DMS 273 (cell line): Measurements from ENCODE around the gene PPP1R12B.
"Not testable (repeated sequence)": the region's sequence is repeated elsewhere in the genome, so short reads cannot be mapped to it uniquely, and the experiment has no call there.

Source experiments
- DNase-seq: peaks from one replicate; lab custom pipeline; 2025; ENCODE audit not compliant: unreplicated experiment; lab: John Stamatoyannopoulos, UW

The PPP1R12B gene

DNA sequence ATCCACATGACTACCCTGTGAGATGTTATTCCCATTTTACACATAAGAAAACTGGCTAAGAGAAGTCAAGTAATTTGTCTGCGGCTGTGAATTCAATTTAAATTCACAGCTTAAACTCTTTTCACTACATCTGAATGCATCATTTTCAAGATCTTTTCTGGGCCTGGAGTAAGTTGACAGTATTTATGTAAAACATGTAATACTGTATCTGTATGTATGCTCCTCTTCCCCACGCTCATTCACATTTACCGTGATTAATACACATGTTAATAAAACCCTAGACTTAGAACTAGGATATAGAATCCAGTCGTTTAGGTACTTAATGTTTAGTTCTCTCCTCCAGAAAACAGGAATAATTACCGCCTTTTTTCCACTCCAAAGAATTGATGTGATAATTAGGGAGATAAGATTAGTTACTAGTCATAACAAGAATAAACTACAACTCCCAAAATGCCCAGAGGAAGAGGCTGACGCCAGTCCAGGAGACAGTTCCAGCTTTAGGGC lies 442 bp upstream of the PPP1R12B start:
- DNase-seq = no peak

DNA sequence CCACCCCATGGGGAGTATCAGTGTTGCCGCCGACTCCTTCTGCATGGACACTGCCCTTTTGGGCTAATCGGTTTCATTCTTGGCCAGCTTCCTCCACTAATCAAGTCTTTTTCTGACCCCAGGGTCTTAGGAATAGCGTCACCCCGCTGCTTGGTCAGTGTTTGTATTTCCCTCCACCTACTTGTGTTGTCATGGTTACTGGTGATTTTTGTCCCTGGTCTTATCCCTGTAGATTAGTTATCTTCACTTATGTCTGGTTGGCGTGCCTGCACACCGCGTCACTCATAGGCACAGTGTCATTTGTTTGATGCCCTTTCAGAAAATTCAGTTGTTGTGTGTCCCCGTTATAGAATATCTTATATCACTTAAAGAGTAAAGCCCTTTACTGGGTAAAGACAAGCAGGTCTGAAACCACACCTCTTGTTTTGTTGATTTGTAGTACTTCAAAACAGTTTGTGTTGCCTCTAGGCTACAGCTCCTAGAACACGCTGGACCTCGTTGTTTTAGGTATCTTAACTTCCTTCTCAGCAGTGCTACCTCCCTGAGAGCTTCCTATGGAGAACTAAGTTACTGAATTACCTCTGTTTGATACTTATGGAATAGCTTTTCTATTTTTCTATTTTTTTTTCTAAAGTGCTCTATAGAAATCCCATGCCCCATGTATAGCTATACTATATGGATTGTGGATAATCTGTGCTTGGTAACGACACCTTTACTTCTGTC lies 868 bp downstream of the PPP1R12B start:
- DNase-seq = peak; percentile 56

DNA sequence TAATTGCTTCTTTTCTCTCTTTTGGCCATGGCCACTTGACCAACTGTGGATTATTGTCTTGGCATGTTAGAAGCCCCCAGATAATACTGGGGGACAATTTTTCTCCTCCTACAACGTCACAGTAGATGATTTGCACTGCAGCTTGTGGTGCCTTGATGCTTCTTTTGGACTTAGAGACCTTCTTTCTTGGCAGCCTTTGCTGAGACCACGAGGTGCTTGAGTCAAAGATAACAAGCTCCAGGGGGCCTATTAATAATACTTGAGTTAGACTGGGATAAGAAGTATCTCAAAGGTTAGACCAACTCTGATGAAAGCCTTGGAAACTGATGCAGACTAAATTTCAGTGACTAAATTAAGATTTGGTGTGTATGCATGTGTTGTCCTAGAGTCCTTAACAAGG lies 3.2 kb downstream of the PPP1R12B start:
- DNase-seq = peak; percentile 43

DNA sequence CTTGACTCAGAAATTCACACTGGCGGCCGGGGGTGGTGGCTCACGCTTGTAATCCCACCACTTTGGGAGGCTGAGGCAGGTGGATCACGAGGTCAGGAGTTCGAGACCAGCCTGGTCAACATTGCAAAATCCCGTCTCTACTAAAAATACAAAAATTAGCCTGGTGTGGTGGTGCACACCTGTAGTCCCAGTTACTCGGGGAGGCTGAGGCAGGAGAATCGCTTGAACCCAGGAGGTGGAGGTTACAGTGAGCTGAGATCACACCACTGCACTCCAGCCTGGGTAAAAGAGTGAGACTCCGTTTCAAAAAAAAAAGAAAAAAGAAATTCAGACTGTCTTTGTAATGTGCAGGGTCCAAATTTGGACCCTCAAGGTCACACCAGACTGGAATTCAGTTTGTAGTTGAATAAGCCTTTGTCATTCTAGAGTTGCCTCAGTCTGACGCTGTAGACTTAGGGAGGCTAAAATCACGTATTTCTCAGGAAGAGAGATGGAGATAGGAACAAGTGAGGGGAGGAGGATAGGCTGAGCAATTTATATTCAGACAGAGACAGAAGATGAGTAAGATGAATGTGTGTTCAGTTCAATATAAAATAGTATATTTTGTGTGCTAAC lies 4.2 kb downstream of the PPP1R12B start:
- DNase-seq = not testable (repeated sequence)

DNA sequence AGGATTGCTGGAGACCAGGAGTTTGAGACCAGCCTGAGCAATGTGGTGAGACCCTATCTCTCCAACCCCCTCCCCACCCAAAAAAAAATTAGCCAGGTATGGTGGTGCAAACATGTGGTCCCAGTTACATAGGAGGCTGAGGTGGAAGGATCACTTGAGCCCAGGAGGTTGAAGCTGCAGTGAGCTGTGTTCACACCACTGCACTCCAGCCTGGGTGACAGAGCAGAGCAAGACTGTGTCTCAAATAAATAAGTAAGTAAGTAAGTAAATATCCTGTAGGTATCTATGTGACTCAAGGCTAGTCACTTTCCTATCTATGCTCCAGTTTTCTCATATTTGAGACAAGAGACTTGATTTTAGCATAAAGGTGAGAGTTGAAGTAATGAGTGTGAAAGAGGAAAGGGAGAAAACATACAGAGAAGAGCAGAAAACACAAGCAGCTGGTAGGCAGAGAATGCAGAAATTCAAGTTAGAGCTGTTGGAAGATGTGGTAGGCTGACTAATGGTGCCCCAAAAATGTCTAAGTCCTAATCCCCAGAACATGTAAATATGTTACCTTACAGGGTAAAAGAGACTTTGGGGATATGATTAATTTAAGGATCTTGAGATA lies 7.5 kb downstream of the PPP1R12B start:
- DNase-seq = no peak

DNA sequence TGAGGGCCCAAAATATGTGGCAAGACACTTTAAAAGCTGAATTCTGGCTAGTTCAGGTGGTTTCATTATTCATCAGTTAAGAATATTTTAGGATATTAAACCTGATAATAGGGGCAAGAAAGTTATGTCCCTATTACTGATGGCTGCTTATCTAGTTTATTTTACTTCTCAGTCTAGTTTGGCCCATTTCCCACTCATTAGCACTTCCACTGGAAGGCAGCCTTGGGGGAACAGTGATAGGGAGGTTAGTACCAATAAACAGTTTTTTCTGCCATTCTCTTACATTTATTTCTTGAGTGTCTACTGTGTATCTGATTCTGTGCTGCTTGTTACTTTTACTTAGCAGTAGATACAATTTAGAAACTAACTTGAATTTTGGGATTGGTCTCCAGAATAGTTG lies 9.0 kb downstream of the PPP1R12B start:
- peak; percentile 20 for DNase-seq

DNA sequence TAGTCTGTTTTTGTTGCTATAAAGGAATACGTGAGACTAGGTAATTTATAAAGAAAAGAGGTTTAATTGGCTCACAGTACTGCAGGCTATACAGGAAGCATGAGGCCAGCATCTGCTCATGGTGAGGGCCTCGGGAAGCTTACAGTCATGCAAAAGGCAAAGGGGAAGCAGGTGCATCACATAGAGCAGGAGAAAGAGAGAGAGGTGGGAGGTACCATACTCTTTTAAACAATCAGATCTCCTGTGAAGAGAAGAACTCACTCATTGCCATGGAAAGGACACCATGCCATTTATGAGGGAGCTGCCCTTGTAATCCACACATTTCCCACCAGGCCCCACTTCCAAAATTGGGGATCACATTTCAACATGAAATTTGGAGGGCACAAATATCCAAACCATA lies 12.7 kb downstream of the PPP1R12B start:
- DNase-seq = no peak

DNA sequence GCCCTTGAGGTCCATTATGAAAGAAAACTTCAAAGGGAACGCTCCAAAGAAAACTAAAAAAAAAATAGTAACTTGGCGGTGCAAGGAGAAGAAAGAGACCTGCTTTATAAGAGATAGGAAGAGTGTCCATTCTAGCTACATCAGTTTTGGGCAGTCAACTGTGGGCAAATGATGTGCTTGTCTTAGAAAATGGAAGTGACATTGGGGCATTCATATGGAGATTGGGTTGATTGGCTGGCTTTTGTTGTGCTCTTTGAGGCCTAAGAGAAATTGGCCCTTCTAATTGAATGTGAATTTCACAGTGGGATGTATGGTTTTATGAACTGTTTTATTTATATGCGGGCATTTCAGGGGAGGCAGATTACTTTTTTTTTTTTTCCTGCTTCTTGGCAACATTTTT lies 13.2 kb downstream of the PPP1R12B start:
- no peak for DNase-seq

DNA sequence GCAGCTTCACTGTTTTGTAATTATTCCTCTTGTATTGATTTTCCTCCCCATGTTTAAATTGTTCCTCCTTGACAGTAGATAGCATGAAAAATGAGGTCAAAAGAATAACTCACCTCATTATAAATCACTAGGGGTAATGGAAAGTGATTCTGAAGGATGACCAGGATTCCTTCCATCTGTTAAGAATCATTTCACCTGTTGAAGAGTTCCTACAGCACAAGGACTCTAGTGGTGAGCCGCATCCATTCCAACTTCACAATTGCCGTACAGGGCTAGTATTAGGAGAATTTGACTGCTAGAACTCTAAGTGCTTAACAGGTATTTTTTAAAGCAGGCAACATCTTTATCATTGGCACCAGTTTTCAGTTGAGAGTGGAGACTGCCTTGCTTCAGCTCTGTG lies 13.7 kb downstream of the PPP1R12B start:
- DNase-seq = no peak

DNA sequence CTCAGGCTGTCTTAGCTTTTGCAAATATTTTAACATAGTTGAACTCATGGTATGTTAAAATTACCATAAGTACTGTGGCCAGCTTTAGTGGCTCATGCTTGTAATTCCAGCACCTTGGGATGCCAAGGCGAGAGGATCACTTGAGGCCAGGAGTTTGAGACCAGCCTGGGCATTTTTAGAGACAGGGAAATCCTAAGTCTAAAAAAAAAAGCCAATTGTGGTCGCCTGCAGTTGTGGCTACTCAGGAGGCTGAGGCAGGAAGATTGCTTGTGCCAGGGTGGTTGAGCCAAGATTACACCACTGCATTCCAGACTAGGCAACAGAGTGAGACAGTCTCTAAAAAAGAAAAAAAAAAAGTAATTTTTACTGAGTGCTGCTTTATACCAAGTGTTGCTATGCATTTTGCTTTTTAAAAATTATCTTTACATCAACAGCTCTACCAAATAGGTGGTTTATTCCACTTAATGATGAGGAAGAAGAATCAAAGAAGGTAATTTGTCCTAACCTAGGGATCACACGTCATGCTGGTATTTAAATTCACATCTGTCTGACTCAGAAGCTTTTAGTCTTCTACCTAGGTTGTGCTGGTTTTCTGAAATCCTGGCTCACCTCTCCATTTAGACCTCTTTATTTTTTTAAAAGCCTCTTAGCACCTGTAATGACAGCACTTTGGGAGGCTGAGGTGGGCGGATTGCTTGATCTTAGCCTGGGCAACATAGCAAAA lies 16.8 kb downstream of the PPP1R12B start:
- no peak for DNase-seq

DNA sequence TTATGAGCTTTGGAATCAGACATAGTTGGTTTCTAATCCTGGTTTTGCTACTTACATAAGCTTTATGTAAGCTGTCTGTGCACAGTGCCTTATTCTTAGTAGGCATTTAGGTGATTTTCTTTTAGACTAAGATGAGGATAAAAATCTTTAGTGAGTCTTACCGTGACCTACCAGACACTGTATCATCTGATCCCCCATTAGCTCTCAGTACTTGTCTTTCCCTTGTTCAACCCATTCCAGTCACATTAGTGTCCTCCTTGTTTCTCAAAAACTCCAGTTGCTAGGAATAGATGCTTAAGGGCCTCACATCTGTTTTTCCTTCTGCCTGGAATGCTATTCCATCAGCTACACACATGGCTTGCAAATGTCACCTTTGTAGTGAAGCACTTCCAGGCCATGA lies 18.8 kb downstream of the PPP1R12B start:
- DNase-seq = peak; percentile 24

DNA sequence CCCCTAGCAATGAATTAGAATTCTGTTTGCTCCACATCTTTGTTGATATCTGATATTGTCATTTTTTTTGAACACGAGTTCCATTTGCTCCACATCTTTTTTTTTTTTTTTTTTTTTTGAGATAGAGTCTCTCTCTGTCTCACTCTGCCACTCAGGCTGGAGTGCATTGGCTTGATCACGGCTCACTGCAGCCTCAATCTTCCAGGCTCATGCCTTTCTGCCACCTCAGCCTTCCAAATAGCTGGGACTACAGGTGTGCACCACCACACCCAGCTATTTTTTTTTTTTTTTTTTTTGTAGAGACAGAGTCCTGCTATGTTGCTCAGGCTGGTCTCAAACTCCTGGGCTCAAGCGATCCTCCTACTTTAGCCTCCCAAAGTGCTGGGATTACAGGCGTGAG lies 22.4 kb downstream of the PPP1R12B start:
- not testable (repeated sequence) for DNase-seq

DNA sequence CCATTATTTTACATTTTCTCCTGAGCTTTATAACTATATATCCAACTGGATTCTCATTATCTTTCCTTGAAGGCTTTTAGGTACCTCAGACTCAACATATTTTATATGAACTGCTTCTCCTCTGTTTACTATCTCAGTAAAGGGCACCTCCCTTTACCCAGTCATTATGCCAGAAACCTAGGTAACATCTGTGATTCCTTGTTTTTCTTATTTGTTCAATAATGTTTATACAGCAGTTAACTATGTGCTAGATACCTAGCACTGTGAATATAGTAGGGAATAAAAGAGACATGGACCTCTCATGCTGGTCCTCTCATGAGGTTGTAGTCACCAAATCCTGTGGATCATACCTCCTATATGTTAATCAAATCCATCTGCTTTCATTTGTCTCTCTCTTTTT lies 25.6 kb downstream of the PPP1R12B start:
- DNase-seq = no peak

DNA sequence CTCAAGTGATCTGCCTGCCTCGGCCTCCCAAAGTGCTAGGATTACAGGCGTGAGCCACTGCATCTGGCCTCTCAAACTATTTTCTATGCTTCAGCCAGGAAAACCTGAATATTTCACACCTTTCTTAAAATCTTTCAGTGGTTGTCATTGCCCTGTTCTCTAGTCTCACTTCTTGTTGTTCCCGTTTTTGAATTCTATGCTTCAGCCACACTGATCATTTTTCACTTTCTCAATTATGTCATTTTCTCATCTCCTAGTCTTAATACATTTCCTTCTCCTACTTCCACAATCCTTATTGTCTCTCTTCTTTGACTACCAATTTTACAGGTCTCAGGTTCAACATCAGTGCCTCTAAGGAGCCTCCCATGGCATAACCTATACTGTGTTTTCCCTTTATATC lies 26.7 kb downstream of the PPP1R12B start:
- DNase-seq = not testable (repeated sequence)

DNA sequence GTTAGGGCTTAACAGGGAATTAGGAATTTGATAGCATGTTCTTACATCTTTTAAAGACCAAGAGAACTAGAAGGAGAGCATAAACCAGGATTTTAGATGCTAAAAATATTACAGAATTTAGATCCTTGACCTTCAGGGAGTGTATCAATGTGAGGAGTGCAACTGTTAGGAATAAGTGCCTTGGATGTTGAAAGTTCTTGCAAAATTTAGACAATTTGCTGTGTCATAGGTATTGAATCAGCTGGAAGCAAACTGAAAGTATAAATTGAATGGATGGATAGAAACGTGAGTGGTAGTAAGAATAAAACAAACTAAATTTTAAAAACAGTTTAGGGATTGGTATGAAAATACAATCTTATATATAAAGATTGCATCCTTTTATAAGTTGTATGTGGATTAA lies 27.7 kb downstream of the PPP1R12B start:
- DNase-seq = no peak

DNA sequence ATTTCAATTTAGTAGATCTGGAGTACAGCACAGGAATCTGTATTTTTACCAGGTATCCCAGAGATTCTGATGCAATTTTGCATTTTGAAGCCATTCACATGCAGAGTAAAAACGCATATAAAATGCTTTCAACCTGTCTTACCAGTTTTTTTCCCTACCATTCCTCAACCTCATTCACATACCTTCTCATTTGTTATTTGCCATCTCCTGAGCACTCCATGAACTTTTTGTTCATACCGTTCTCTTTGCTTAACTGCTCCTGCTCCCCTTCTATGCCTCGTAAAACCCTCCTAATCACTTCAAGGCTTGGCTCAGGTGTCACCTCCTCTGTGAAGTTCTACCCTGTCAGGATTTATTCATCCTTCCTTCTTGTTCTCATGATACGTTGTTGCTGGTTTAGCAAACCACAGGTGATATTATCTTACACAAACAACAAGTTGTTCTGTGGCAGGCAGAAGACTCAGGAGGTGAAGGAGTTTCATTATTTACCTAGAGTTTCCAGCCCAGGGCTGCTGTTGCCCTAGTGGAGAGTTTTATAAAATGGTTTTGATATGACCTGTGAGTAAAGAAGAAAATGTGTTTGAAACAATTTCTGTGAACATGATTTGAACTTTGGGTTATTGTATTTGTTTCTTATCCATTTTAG lies 31.5 kb downstream of the PPP1R12B start:
- DNase-seq = peak; percentile 9

DNA sequence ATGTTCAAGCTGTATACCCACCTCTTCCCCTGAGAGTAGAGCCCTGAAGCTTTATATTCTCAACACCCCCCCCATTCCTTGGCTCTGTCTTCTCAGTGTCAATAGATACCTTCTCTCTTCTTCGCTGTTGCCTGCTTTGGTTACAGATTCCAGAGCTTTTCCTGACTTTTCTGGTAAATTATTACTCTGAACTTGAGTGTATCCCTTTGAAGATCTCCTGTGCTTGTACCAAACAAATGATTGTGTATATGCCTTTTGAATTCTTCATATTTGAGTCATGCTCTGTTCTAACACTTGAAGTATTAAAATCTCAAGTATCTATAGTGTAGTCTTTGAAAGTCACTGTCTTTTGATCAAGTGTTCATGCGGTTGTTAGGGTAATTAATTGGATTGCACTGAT lies 32.0 kb downstream of the PPP1R12B start:
- DNase-seq = not testable (repeated sequence)

DNA sequence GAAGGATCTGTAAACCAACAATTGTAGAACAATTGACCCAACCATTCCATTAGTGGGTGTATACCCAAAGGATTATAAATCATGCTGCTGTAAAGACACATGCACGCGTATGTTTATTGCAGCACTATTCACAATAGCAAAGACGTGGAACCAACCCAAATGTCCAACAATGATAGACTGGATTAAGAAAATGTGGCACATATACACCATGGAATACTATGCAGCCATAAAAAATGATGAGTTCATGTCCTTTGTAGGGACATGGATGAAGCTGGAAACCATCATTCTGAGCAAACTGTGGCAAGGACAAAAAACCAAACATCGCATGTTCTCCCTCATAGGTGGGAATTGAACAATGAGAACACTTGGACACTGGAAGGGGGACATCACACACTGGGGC lies 33.4 kb downstream of the PPP1R12B start:
- DNase-seq = not testable (repeated sequence)

DNA sequence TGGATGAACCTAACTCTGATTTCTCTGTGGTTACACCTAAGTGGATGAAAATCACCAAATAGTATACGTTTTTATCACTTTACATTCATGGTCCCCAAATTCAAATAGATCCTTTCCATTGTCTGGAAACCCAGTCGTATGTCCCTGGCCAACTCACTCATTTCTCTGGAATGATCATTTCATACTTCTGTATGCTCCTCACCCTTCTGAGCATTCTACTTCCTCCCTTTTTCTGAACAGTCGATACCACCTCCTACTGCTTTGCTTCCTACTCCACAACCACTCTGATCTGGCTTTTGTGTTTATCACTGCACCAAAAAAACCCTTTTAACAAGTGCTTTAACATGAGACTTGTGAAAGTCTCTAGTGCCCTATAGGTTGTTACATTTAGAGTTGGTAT lies 47.3 kb downstream of the PPP1R12B start:
- DNase-seq = not testable (repeated sequence)

DNA sequence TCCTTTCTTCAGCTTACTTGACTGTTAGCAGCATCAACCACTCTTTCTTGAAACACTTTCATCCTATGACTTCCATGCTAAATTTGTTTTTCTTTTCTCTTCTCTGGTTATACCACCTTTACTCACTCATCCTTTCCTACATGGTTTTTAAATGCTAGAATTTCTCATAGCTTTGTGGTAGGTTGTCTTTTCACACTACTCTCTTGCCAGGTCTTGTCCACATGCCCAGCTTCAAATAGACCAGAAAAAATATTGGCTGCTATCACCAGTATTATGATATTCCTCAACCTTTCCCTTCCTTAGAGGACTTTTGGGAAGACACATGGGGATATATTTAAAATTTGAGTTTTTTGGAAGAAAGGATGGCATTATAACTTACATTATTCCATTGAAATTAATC lies 48.8 kb downstream of the PPP1R12B start:
- no peak for DNase-seq

DNA sequence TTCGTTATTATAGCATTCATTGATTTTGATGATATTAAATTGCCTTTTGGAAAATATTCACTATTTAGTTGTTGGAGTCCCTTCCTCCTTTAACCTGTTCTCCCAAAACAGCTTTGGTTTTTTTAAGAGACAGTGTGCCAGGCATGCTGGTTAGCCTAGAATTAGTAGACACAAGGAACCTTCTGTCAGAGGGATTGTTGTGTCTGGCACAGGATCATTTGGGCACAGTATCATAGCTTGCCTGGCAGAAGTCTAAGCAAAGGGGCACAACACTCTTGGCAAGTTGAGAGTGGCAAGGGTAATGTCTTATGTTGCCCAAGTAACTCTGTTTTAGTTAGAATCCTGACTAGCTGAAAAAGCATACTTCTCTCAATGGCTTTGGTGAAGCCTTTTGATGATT lies 49.9 kb downstream of the PPP1R12B start:
- not testable (repeated sequence) for DNase-seq
